ENCODE measurements around the gene EPHA10. TPM values are rescaled to one million over a fixed set of nuclear protein-coding genes. Genes with fewer than 3 reads are reported as not detected.

The EPHA10 gene
- polyA plus RNA-seq, 1 experiment: 0.04 TPM

GRCh38 chr1:37731312-37732019 is 33.5 kb downstream of the EPHA10 start:
- H3K4me3 ChIP-seq (ENCODE audit: low read depth, low read length): no peak overlapping the region
- no peak for TF ChIP-seq CTCF (IDR thresholded peaks at IDR 0.05; ENCODE audit: insufficient read depth, low read depth, low read length)
- H3K27me3 ChIP-seq (ENCODE audit: control insufficient read depth, insufficient read depth, low read length): peaks cover 6% of the 10 kb centered on the region
- H3K36me3 ChIP-seq (ENCODE audit: control insufficient read depth, insufficient read depth, low read length): no peaks in the 10 kb centered on the region
- ChIA-PET CTCF (no interaction called here), POLR2A (no interaction called here)
- DNase-seq (ENCODE audit: low read depth): no peak

- CTCF ChIA-PET: interaction anchor here (0.6 to 1.3 kb wide), 3 partner anchors 11 to 298 kb away, joined by 3 to 4 read pairs (median 3); no protein-coding TSS in a partner anchor
- DNase-seq (ENCODE audit: low read depth): no peak
These were observed 34.5 kb downstream of the EPHA10 start for GRCh38 chr1:37730376-37730775.

GRCh38 chr1:37728416-37728815 is 36.5 kb downstream of the EPHA10 start:
- POLR2A ChIA-PET: no interaction called here
- DNase-seq (ENCODE audit: low read depth): no peak
- TF ChIP-seq CTCF (IDR thresholded peaks at IDR 0.05; ENCODE audit: insufficient read depth, low read depth, low read length): no peak
- CTCF ChIA-PET: interaction anchor here (0.6 kb wide), 1 partner anchor 17 kb away, joined by 3 read pairs; no protein-coding TSS in a partner anchor
- Histone ChIP-seq H3K36me3 (ENCODE audit: control insufficient read depth, insufficient read depth, low read length) (no peaks in the 10 kb centered on the region), H3K4me3 (ENCODE audit: low read depth, low read length) (no peak overlapping the region), H3K27me3 (ENCODE audit: control insufficient read depth, insufficient read depth, low read length) (peaks cover 7% of the 10 kb centered on the region)

More at GRCh38 chr1:37730376-37730775, 34.5 kb downstream of the EPHA10 start:
- no peak overlapping the region for H3K4me3 ChIP-seq (ENCODE audit: low read depth, low read length)
- TF ChIP-seq CTCF (IDR thresholded peaks at IDR 0.05; ENCODE audit: insufficient read depth, low read depth, low read length): no peak
- H3K36me3 ChIP-seq (ENCODE audit: control insufficient read depth, insufficient read depth, low read length): no peaks in the 10 kb centered on the region
- POLR2A ChIA-PET: no interaction called here
- H3K27me3 ChIP-seq (ENCODE audit: control insufficient read depth, insufficient read depth, low read length): peaks cover 8% of the 10 kb centered on the region

- no peaks in the 10 kb centered on the region for H3K36me3 ChIP-seq (ENCODE audit: control insufficient read depth, insufficient read depth, low read length)
- TF ChIP-seq CTCF (IDR thresholded peaks at IDR 0.05; ENCODE audit: insufficient read depth, low read depth, low read length): no peak
- ChIA-PET POLR2A (no interaction called here), CTCF (interaction anchor here (1.0 kb wide), 1 partner anchor 12 kb away, joined by 4 read pairs; no protein-coding TSS in a partner anchor)
- peaks cover 7% of the 10 kb centered on the region for H3K27me3 ChIP-seq (ENCODE audit: control insufficient read depth, insufficient read depth, low read length)
- H3K4me3 ChIP-seq (ENCODE audit: low read depth, low read length): no peak overlapping the region
- no peak for DNase-seq (ENCODE audit: low read depth)
These were observed 38.0 kb downstream of the EPHA10 start for GRCh38 chr1:37726751-37727585.
